Measurements from ENCODE around the gene C21orf58.

DNA sequence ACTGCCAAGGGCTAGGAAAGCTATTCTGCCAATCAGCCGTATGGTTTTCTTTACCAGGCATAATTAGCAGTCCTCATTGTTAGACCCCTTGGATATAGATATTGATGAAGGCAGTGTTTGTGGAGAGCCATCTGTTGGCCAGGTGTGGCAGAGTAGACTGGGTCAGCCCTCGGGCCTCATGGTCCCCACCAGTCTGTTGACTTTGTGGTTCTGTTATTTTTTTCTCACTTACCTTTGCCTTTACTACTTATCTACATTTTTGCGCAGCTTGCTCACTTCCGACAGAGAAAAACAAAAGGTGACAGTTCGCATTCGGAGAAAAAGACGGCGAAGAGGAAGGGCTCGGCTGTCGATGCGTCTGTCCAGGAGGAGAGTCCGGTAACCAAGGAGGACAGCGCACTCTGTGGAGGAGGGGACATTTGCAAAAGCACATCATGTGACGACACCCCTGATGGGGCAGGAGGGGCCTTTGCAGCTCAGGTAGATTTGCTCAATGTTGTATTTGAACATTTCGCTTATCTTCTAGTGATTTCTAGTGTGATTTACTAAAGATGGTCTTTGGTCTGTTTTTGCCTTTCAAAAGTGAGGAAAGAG is 2.5 kb upstream of the C21orf58 start:
- TF ChIP-seq CTCF (IDR thresholded peaks at IDR 0.05) (no peak), POLR2A (IDR thresholded peaks at IDR 0.05) (no peak)
